CD4-positive, alpha-beta T cell (primary cell): ENCODE results near the gene FAM50A. TPM values are rescaled to one million over a fixed set of nuclear protein-coding genes. Genes with fewer than 3 reads are reported as not detected.

Experiments used
- ATAC-seq: fragments of 200-7000 bp; cut with Tn5 transposase; one replicate; pipeline ENCODE4 v1.10.0; 2022; ENCODE audit warnings: mild to moderate bottlenecking; ENCODE audit not compliant: poor library complexity
- CTCF ChIA-PET: fragments of 350-600 bp; sonication (Branson Sonifier 250); formaldehyde crosslinking; loops from one replicate; lab custom pipeline; 2021; ENCODE audit warnings: antibody characterized with exemption, inconsistent platforms; lab: Charles Lee
- POLR2A ChIA-PET: fragments of 350-600 bp; sonication (Branson Sonifier 250); formaldehyde crosslinking; loops from one replicate; lab custom pipeline; 2021; ENCODE audit warnings: antibody characterized with exemption, inconsistent platforms; lab: Charles Lee
- DNase-seq, 14 experiments: peaks; one replicate each; pipeline ENCODE4 v3.0.0-alpha.2; 2013 to 2020; ENCODE audit warnings: mixed read lengths in 2 of 14
- H3K27ac ChIP-seq, 2 donors: one replicate each; pipeline versions ENCODE4 v1.5.1 to v1.7.0; 2013; ENCODE audit warnings: low read length in 2 of 2, low read depth in 1 of 2, mild to moderate bottlenecking in 1 of 2
- H3K27me3 ChIP-seq, 2 experiments: 1 replicate in 1 of 2; 2 replicates in 1 of 2; pipeline versions ENCODE4 v1.6.1 to v1.7.0; 2013; ENCODE audit warnings: low read length in 2 of 2, control low read depth in 1 of 2, mild to moderate bottlenecking in 1 of 2, moderate library complexity in 1 of 2; ENCODE audit not compliant: insufficient read depth in 2 of 2, control insufficient read depth in 1 of 2
- H3K36me3 ChIP-seq: one replicate; pipeline ENCODE4 v1.6.1; 2013; ENCODE audit warnings: low read length, control low read depth; ENCODE audit not compliant: insufficient read depth
- H3K4me1 ChIP-seq: one replicate; pipeline ENCODE4 v1.6.1; 2013; ENCODE audit warnings: low read length, control low read depth; ENCODE audit not compliant: insufficient read depth
- H3K4me3 ChIP-seq: one replicate; pipeline ENCODE4 v1.5.1; 2013; ENCODE audit warnings: mild to moderate bottlenecking, low read length, moderate library complexity
- H3K9me3 ChIP-seq, 2 experiments: 1 replicate in 1 of 2; 2 replicates in 1 of 2; pipeline versions ENCODE4 v1.6.1 to v1.7.0; 2013; ENCODE audit warnings: low read length in 2 of 2, mild to moderate bottlenecking in 2 of 2, control low read depth in 1 of 2, moderate library complexity in 1 of 2; ENCODE audit not compliant: control insufficient read depth in 1 of 2, insufficient read depth in 1 of 2
- H3K27ac Mint-ChIP-seq: one replicate; pipeline ENCODE4 v1.8.0; 2020; ENCODE audit warnings: mixed read lengths
- H3K27me3 Mint-ChIP-seq: one replicate; pipeline ENCODE4 v1.8.0; 2021; ENCODE audit warnings: mixed read lengths
- H3K36me3 Mint-ChIP-seq: one replicate; pipeline ENCODE4 v1.8.0; 2021; ENCODE audit warnings: low read depth, mixed read lengths
- H3K4me1 Mint-ChIP-seq: one replicate; pipeline ENCODE4 v1.8.0; 2021; ENCODE audit warnings: low read depth, mixed read lengths
- H3K4me3 Mint-ChIP-seq: one replicate; pipeline ENCODE4 v1.8.0; 2020; ENCODE audit warnings: mild to moderate bottlenecking, mixed read lengths
- H3K9me3 Mint-ChIP-seq: one replicate; pipeline ENCODE4 v1.8.0; 2020; ENCODE audit warnings: mixed read lengths
- CTCF ChIP-seq: fragments of 200-600 bp; IDR thresholded peaks from one replicate; pipeline ENCODE4 v1.8.0; 2022; ENCODE audit warnings: antibody characterized with exemption, mild to moderate bottlenecking
- intact Hi-C, 2 experiments: fragments of 100-400 bp; cut with DNase I in 1 of 2; cut with micrococcal nuclease in 1 of 2; formaldehyde crosslinking; loops; one replicate each; pipeline versions ENCODE4 v1.15.1 to v1.9.0; 2023 to 2025; cut with DNase I, micrococcal nuclease
- total RNA-seq, 174 experiments: library from RNA in 2 of 174; stranded (reverse) in 2 of 174; gene quantifications; one replicate each; pipeline ENCODE4 v1.2.3 and lab custom pipeline; 2021 to 2026

FAM50A gene
- total RNA-seq, 2 experiments from 2014 or later: 42.3 to 49.4 TPM

GRCh38 chrX:154449618-154450017 is 5.7 kb downstream of the FAM50A start:
- Mint-ChIP-seq H3K27ac (no peak overlapping the region), H3K9me3 (no peaks in the 10 kb centered on the region), H3K27me3 (no peaks in the 10 kb centered on the region), H3K4me1 (no peaks in the 10 kb centered on the region), H3K4me3 (no peak overlapping the region), H3K36me3 (peaks cover 21% of the 10 kb centered on the region)
- Histone ChIP-seq H3K9me3 (no peaks in the 10 kb centered on the region), H3K4me1 (peaks cover 24% of the 10 kb centered on the region), H3K36me3 (peaks cover 38% of the 10 kb centered on the region), H3K4me3 (no peak overlapping the region), H3K27ac (no peak overlapping the region), H3K27me3 (no peaks in the 10 kb centered on the region)
- POLR2A ChIA-PET: no interaction called here
- CTCF ChIA-PET: no interaction called here
- no peak for TF ChIP-seq CTCF
- ATAC-seq (no peak), DNase-seq (no peak)
- intact Hi-C loops: no loop called here

- no peak for TF ChIP-seq CTCF
- H3K4me3 Mint-ChIP-seq: no peak overlapping the region
- H3K9me3 ChIP-seq: no peaks in the 10 kb centered on the region
- no peaks in the 10 kb centered on the region for H3K9me3 Mint-ChIP-seq
- POLR2A ChIA-PET: no interaction called here
- peaks cover 21% of the 10 kb centered on the region for H3K36me3 Mint-ChIP-seq
- H3K36me3 ChIP-seq: peaks cover 38% of the 10 kb centered on the region
- no peak for DNase-seq
- no peaks in the 10 kb centered on the region for H3K27me3 Mint-ChIP-seq
- no peaks in the 10 kb centered on the region for H3K4me1 Mint-ChIP-seq
- H3K4me1 ChIP-seq: peaks cover 17% of the 10 kb centered on the region
- CTCF ChIA-PET: no interaction called here
- ATAC-seq: no peak
- intact Hi-C loops: no loop called here
- no peak overlapping the region for H3K27ac Mint-ChIP-seq
- H3K27me3 ChIP-seq: no peaks in the 10 kb centered on the region
- no peak overlapping the region for H3K4me3 ChIP-seq
- no peak overlapping the region for H3K27ac ChIP-seq
Observed at GRCh38 chrX:154450312-154450711, 6.4 kb downstream of the FAM50A start.

- Histone ChIP-seq H3K27me3 (no peaks in the 10 kb centered on the region), H3K4me3 (no peak overlapping the region), H3K9me3 (no peaks in the 10 kb centered on the region), H3K4me1 (peaks cover 5% of the 10 kb centered on the region), H3K27ac (no peak overlapping the region), H3K36me3 (peaks cover 26% of the 10 kb centered on the region)
- POLR2A ChIA-PET: no interaction called here
- Mint-ChIP-seq H3K36me3 (peaks cover 16% of the 10 kb centered on the region), H3K4me3 (no peak overlapping the region), H3K4me1 (peaks cover 5% of the 10 kb centered on the region), H3K9me3 (no peaks in the 10 kb centered on the region), H3K27ac (no peak overlapping the region), H3K27me3 (no peaks in the 10 kb centered on the region)
- no peak for TF ChIP-seq CTCF
- no peak for ATAC-seq
- DNase-seq: no peak
- intact Hi-C loops: no loop called here
- CTCF ChIA-PET: no interaction called here
Observed at GRCh38 chrX:154452823-154453222, 8.9 kb downstream of the FAM50A start.
